ENCODE data around the gene RNF145.

- TF ChIP-seq POLR2AphosphoS5 (IDR thresholded peaks at IDR 0.05): no peak
- no peak for TF ChIP-seq CTCF (IDR thresholded peaks at IDR 0.05)
- TF ChIP-seq POLR2A (IDR thresholded peaks at IDR 0.05): no peak
- no peak for TF ChIP-seq EP300 (IDR thresholded peaks at IDR 0.05)
Observed at GRCh38 chr5:159257007-159257406, 47.7 kb upstream of the RNF145 start.
